Left colon (tissue), 2 donors: ENCODE results near the gene EGLN1. TPM values are rescaled to one million over a fixed set of nuclear protein-coding genes. Genes with fewer than 3 reads are reported as not detected.
A peak's percentile ranks its signal among the peaks of the same experiment; 100 is the strongest.

Experiments used
- ATAC-seq: fragments of 200-7000 bp; cut with Tn5 transposase; one replicate; pipeline ENCODE4 v1.9.1; 2020; ENCODE audit warnings: mild to moderate bottlenecking, moderate library complexity
- DNase-seq, 2 donors: peaks; one replicate each; pipeline ENCODE4 v3.0.0-alpha.2; 2020
- intact Hi-C, 2 donors: fragments of 100-400 bp; cut with DNase I in 1 of 2; cut with micrococcal nuclease in 1 of 2; formaldehyde crosslinking; loops; one replicate each; pipeline versions ENCODE4 v1.11.2 to v1.14.0; 2022; cut with DNase I, micrococcal nuclease
- total RNA-seq, 2 donors: library from RNA; stranded (reverse); fragmentation: NEBNext Ultra II Directional; extraction: Animal tissue kit (Norgen Biotek cat#: 25700); gene quantifications; one replicate each; pipeline ENCODE4 v1.2.1, GENCODE V29; 2021
- donor health status: DM: no; HTN: no; CAD: no.
- donor health status: DM: yes; HTN: yes; CAD: no.

EGLN1 gene
- total RNA-seq, 2 donors from 2014 or later: 40.6 to 63.1 TPM

GRCh38 chr1:231348442-231348841 is 73.6 kb downstream of the EGLN1 start:
- intact Hi-C loops: no loop called here
- ATAC-seq: peak; percentile 70

DNA sequence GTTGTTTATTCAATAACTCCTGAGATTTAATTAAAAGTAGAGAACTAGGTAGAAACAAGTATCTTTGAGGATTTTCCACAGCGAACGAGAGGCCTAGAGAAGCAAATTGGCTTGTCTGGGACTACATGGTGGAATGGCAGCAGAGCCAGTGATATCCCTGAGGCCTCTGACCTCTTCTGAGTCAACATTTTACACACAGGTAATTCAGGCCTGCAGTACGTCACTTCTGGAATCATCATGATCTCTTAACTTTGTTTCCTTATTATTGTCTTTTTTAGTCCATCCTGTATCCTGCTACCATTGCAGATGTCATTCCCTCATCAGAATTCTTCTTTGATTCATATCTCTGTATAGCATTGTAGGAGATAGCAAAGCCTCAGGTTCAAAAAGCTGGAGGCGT is 74.1 kb downstream of the EGLN1 start:
- intact Hi-C loops: no loop called here
- ATAC-seq (peak; percentile 76), DNase-seq (no peak)

More at GRCh38 chr1:231348442-231348841, 73.6 kb downstream of the EGLN1 start:
- no peak for DNase-seq

- intact Hi-C loops: no loop called here
- no peak for ATAC-seq
- no peak for DNase-seq
Measured at GRCh38 chr1:231340328-231341013, 81.6 kb downstream of the EGLN1 start.

DNA sequence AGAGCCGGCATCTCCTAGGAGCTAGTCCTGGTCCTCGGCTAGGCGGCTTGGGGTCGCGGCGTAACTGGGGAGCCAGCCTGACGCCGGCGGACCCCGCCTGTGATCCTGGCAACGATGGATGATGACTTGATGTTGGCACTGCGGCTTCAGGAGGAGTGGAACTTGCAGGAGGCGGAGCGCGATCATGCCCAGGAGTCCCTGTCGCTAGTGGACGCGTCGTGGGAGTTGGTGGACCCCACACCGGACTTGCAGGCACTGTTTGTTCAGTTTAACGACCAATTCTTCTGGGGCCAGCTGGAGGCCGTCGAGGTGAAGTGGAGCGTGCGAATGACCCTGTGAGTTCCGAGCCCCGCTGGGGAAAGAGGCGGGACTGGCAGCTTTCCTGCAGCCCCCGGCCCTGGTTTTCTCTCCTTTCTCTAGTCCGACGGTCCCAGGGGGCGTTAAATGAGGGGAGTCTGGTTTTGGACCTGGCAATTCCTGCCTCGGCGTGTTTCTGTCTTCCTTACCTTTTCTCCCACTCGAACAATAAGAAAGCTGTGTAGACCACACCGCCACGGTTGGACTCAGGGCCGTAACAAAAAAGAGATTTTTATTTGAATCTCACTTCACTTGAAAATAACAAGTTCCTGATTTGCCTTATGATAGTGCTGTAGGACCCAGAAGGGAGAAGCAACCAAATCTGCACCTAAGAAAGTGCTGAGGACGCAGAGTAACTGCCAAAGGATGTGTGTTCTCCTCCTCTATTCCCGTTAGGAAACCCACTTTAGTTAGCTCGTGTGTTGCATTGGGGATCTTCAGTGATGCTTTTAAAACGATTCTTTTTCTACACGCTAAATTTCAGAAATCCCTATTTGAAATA is 83.6 kb downstream of the EGLN1 start, which contains the start of gene SPRTN:
SPRTN (plus strand) TSS at position 24 of the 859 bp plus-strand sequence; CDS start at position 115, 91 bp downstream.
- intact Hi-C loops: no loop called here
- ATAC-seq: peak; percentile 69
- no peak for DNase-seq

GRCh38 chr1:231337472-231338269 is 84.4 kb downstream of the EGLN1 start, which contains the start of gene EXOC8:
TSS of gene EXOC8 (minus strand) at chr1:231337852. CDS start at chr1:231337745, 107 bp downstream.
- DNase-seq (peak; percentile 92 to 95), ATAC-seq (peak; percentile 87)
- intact Hi-C loops: no loop called here

DNA sequence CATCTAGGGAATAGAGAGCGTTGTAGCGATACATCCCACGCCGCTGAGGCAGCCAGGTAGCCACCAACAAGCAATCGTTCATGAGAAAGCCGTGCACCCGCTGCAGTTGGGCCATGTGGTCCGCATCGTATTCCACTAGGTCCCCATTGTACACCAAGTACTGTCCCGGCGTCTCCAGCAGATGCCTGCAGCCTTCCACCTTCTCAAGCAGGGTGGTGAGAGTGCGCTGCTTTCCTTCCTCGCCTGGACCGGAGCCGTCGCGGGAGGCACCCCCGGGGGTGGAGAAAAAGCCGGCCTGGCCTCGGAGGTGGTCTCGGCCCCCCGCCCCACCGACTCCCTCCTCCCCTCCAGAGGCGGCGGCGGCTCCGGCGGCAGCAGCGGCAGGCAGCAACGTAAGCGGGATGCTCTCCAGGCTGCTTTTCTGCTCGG is 85.0 kb downstream of the EGLN1 start:
- ATAC-seq (peak; percentile 23), DNase-seq (peak in 1 of 2 donors; percentile 61)
- intact Hi-C loops: no loop called here

DNA sequence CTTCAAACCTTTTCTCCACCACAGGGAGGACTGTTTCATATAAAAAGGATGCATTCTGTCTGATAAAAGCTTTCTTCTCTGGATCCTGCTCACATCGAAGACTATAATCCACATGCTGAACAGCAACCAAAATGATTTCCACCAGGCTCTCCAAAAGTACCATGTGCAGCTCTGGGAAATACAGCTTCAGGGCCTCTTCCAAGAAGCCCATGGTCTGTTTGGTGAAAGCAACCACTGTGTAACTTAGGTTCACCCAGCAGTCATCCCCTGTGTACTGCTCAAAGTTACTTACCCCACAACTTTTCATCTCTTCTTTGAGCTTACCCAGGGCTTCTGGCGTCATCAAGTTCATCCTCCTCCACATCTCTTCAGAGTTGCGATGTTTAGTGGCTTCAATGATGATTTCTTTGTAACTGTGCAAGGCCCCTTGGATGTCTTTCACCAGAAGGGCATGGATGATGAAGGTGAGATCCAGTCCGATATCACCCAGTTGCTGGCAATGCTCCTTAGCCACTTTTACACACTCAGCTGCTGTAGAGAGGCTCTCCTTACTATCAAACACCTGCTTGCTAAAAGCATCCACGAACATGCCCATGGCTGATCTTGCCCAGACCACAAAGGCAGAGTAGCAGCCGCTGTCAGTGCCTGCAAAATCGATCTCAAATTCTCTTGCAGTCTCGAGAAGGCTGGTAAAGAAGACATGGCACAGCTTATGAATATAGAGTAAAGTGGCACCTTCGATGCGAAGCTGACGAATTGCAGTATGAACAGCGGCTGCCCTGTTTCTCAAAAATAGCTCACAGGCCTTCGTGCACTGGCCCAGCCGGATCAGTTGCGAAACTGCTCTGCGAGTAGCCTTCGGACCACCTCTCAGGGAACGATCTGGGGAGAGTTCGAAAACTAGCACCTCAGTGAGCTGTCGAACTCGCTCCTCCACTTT is 86.2 kb downstream of the EGLN1 start:
- ATAC-seq (no peak), DNase-seq (no peak)
- intact Hi-C loops: no loop called here

DNA sequence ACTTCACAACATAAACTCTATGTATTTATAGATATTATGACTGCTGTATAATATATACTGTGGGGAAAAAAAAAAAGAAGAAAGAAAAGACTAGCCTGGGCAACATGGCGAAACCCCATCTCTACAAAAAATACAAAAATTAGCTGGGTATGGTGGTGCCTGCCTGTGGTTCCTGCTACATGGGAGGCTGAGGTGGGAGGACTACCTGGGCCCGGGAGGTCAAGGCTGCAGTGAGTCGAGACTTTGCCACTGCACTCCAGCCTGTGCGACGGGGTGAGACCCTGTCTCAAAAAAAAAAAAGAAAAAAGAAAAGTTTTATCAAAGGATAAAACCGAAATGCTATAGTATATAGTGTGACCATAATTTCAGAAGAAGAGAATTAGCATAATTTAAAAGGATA is 87.1 kb downstream of the EGLN1 start:
- no peak for ATAC-seq
- DNase-seq: no peak
- intact Hi-C loops: no loop called here

DNA sequence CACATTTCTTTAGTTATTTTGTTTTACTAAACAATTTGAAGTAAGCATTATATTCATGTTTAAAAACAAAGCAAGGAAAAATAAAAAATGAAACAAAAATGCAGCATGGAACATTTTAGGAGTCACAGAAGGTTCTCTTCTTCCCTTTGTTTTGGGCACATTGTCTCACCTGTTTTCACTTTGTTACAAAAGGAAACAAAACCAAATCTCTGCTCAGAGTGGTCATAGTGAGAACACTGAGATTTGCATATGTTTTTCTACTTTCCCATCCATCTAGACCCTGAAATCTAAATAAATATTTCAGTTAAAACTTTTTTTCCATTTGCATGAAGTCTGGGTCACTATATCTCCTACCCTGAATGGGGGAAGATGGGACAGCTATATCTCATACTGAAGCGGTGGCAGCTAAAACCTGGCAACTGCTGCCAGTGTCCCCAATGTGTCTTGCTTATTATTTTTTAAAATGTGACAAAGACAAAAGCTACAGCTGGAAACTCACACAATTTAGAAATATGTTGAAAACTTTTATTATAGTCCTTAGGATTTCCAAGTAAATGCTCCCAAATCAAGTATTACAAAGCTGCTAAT is 87.9 kb downstream of the EGLN1 start:
- no peak for ATAC-seq
- DNase-seq: no peak
- intact Hi-C loops: no loop called here

DNA sequence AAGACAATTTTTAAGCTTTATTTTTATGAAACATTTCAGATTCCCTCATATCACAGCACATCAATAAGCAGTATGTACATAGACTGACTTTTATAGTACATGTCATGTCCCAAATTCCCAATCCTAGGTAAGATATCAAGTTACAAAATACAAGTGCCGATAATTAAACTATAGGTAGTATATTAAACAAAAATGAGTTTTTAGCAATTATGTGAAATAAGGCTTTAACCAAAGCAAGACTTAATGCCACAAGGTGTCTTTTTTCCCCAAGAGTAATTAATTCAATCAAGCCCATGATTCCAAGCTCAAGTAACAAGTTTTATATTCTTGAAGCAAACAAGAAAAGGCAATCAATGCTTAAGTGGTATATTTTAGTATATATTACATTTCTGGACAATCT is 89.3 kb downstream of the EGLN1 start:
- DNase-seq (no peak), ATAC-seq (no peak)
- intact Hi-C loops: no loop called here

GRCh38 chr1:231329483-231329882 is 92.6 kb downstream of the EGLN1 start:
- DNase-seq (no peak), ATAC-seq (no peak)
- intact Hi-C loops: no loop called here

- DNase-seq: no peak
- no peak for ATAC-seq
- intact Hi-C loops: no loop called here
Measured at GRCh38 chr1:231327617-231328016, 94.5 kb downstream of the EGLN1 start.

DNA sequence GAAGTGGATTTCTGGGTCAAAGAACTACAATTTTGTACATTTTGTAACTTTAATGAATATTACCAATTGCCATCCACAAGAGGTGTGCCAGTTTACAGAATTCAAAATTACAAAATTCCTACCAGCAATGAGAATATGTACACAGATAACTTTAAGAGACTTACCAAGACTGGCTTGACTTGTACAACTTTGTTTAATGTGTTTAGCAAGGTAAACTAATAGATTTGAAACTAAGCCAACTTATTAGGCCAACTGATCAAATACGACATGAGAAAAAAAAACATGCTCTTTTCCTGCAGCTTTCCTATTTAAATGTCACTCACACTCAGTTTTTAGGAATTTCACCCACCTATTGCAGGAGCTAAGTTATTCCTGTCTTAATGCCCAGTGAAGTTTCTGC is 95.8 kb downstream of the EGLN1 start:
- no peak for ATAC-seq
- intact Hi-C loops: no loop called here

DNA sequence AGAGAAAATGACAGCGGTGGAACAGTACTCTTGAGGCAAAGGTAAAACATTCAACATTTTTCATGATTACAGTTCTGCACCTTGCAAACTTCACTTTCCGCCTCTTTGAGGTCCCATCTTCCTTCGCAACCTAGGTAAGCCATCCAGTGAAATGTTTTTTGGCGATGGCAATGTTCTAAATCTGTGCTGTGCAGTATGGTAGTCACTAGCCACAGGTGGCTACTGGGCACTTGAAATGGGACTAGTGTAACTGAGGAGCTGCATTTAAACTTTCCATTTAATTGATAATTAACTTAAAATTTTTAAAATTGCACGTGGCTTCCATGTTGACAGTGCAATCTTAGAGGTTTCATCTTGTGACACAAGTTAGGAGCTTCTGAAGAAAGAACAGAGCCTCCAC is 97.4 kb downstream of the EGLN1 start:
- no peak for DNase-seq
- no peak for ATAC-seq
- intact Hi-C loops: no loop called here

More for the DNA sequence above, 95.8 kb downstream of the EGLN1 start:
- DNase-seq: no peak

- DNase-seq: no peak
- intact Hi-C loops: no loop called here
- ATAC-seq: no peak
Measured at GRCh38 chr1:231322880-231323530, 99.1 kb downstream of the EGLN1 start.

DNA sequence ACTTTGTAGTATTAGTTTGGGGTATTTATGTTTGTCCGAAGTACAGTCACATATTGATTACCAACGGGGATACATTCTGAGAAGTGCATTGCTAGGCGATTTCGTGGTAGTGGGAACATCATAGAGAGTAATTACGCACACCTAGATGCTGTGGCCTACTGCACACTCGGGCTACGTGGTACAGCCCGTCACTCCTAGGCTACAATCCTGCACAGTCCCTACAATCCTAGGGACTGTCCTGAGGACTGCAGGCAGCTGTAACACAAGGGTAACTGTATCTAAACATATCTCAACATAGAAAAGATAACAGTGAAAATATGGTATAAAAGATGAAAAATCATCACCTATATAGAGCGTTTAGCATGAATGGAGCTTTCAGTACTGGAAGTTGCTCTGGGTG is 103.0 kb downstream of the EGLN1 start:
- DNase-seq: no peak
- intact Hi-C loops: no loop called here
- no peak for ATAC-seq

- DNase-seq: no peak
- intact Hi-C loops: no loop called here
- no peak for ATAC-seq
Measured at GRCh38 chr1:231318568-231318967, 103.5 kb downstream of the EGLN1 start.
